IMR-90 (cell line): ENCODE data around the gene PZP.

ENCODE experiments used
- CEBPB ChIP-seq: IDR thresholded peaks from 2 replicates; pipeline ENCODE4 v1.6.1; 2012; ENCODE audit warnings: low read depth, low read length, improper control_type of control experiment
- CHD1 ChIP-seq: IDR thresholded peaks from 2 replicates; pipeline ENCODE4 v1.6.1; 2012; ENCODE audit warnings: low read depth, low read length, improper control_type of control experiment
- CTCF ChIP-seq: conservative IDR thresholded peaks from 2 replicates; pipeline ENCODE4 v1.5.1; 2012; ENCODE audit warnings: mild to moderate bottlenecking, low read depth, low read length, improper control_type of control experiment
- ELK1 ChIP-seq: fragments of 150-350 bp; IDR thresholded peaks from 2 replicates; pipeline ENCODE4 v1.6.1; 2016; ENCODE audit warnings: low read depth, mild to moderate bottlenecking, low read length, moderate library complexity, borderline replicate concordance
- MAFK ChIP-seq: IDR thresholded peaks from 2 replicates; pipeline ENCODE4 v1.6.1; 2012; ENCODE audit warnings: low read depth, low read length, improper control_type of control experiment
- POLR2A ChIP-seq: IDR thresholded peaks from 2 replicates; pipeline ENCODE4 v1.6.1; 2012; ENCODE audit warnings: mild to moderate bottlenecking, low read depth, low read length
- RCOR1 ChIP-seq: IDR thresholded peaks from 2 replicates; pipeline ENCODE4 v1.6.1; 2012; ENCODE audit warnings: mild to moderate bottlenecking, low read length, improper control_type of control experiment; ENCODE audit not compliant: insufficient replicate concordance
- USF2 ChIP-seq: fragments of 150-350 bp; IDR thresholded peaks from 2 replicates; pipeline ENCODE4 v1.6.1; 2017; ENCODE audit warnings: mild to moderate bottlenecking, antibody characterized with exemption, low read length, low read depth

GRCh38 chr12:9115731-9116559, 92.2 kb downstream of the PZP start, which contains the start of gene A2M:
- no peak for TF ChIP-seq CTCF
- no peak for TF ChIP-seq POLR2A
- TF ChIP-seq CEBPB: no peak
- no peak for TF ChIP-seq ELK1
- no peak for TF ChIP-seq USF2
- no peak for TF ChIP-seq RCOR1
- TF ChIP-seq MAFK: no peak
- no peak for TF ChIP-seq CHD1
